ENCODE data around the gene C17orf100.

Gene C17orf100

GRCh38 chr17:6700948-6701307 is 49.4 kb downstream of the C17orf100 start:
- H3K4me3 ChIP-seq (replicated peaks; ENCODE audit: low read depth, low read length): no peak overlapping the region
- no peak for DNase-seq (ENCODE audit: low read depth)
- TF ChIP-seq, protein P1, sequence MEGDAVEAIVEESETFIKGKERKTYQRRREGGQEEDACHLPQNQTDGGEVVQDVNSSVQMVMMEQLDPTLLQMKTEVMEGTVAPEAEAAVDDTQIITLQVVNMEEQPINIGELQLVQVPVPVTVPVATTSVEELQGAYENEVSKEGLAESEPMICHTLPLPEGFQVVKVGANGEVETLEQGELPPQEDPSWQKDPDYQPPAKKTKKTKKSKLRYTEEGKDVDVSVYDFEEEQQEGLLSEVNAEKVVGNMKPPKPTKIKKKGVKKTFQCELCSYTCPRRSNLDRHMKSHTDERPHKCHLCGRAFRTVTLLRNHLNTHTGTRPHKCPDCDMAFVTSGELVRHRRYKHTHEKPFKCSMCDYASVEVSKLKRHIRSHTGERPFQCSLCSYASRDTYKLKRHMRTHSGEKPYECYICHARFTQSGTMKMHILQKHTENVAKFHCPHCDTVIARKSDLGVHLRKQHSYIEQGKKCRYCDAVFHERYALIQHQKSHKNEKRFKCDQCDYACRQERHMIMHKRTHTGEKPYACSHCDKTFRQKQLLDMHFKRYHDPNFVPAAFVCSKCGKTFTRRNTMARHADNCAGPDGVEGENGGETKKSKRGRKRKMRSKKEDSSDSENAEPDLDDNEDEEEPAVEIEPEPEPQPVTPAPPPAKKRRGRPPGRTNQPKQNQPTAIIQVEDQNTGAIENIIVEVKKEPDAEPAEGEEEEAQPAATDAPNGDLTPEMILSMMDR (IDR thresholded peaks at IDR 0.05; ENCODE audit: low read length, missing control alignments): no peak

DNA sequence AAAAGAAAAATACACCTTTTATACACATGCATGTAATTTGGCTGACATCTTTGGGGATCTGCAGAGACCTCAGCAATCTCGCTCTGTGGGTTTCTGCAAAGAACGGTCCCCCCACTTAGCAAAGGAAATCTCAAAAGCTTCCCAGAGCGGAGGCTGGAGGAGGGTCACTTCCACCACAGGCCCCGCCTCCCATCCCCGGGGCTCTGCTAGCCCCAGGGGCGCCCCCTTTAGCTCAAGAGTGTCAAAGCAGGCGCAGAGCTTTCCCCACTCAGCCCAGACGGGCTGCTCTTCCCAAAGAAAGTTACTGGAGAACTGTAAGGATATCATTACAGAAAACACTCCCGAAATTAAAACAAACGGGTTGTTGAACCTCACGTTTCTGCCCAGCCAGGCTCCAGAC is 50.2 kb downstream of the C17orf100 start:
- TF ChIP-seq, protein P1 (IDR thresholded peaks at IDR 0.05; ENCODE audit: low read length, missing control alignments): peak; percentile 31
- peak; percentile 17 for DNase-seq (ENCODE audit: low read depth)
- H3K4me3 ChIP-seq (replicated peaks; ENCODE audit: low read depth, low read length): no peak overlapping the region

DNA sequence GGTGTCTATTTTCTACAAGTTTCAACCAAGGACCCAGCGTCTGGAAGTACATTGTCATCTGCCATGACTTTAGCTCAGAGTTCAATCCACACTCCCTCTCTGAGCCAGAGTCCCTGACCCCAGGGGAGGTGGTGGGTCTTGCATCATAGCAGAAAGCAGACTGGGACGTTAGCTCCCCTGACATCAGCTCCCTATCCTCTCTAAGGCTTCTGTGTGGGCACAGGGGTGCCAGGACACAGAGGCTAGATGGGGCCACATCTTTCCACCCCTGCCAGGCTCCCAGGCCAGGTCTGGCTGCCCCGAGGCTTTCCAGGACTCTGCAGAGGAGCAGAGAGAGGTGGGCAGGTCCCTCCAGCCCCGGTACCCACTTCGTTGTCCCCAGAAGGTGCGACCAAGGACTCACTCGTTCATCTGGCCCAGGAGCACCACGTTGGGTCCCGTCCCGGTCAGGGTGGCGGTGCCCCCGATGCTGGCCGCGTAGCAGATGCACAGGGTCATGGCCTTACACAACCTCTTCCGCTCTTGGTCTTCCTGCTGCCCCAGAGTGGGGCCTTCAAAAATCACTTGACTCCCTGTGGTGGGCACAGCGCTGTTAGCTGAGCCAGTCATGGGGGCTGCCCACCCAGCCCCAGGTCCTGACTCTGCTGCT is 51.1 kb downstream of the C17orf100 start:
- H3K4me3 ChIP-seq (replicated peaks; ENCODE audit: low read depth, low read length): no peak overlapping the region
- DNase-seq (ENCODE audit: low read depth): no peak
- TF ChIP-seq, protein P1 (IDR thresholded peaks at IDR 0.05; ENCODE audit: low read length, missing control alignments): no peak

Data from fibroblast of pulmonary artery (primary cell).